H9 (cell line): ENCODE data around the gene COLEC12. TPM values are rescaled to one million over a fixed set of nuclear protein-coding genes. Genes with fewer than 3 reads are reported as not detected.

Experiments used
- DNase-seq: peaks from one replicate; pipeline ENCODE4 v3.0.0-alpha.2; 2017
- H2AFZ ChIP-seq: one replicate; pipeline ENCODE4 v1.6.1; 2013; ENCODE audit warnings: mild to moderate bottlenecking, low read length, control low read depth, moderate library complexity
- H2AK5ac ChIP-seq: 2 replicates; pipeline ENCODE4 v1.6.1; 2013; ENCODE audit warnings: low read length, control low read depth, mixed read lengths; ENCODE audit not compliant: insufficient read length
- H2BK120ac ChIP-seq: one replicate; pipeline ENCODE4 v1.6.1; 2013; ENCODE audit warnings: low read depth, mild to moderate bottlenecking, low read length, control low read depth, inconsistent platforms; ENCODE audit not compliant: poor library complexity, severe bottlenecking
- H2BK12ac ChIP-seq: 2 replicates; pipeline ENCODE4 v1.6.1; 2013; ENCODE audit warnings: low read length, control low read depth, mixed read lengths, low read depth; ENCODE audit not compliant: insufficient read length
- H2BK15ac ChIP-seq: 2 replicates; pipeline ENCODE4 v1.6.1; 2013; ENCODE audit warnings: low read depth, low read length, control low read depth
- H2BK20ac ChIP-seq: one replicate; pipeline ENCODE4 v1.6.1; 2013; ENCODE audit warnings: low read depth, mild to moderate bottlenecking, low read length, control low read depth, inconsistent platforms; ENCODE audit not compliant: poor library complexity, severe bottlenecking
- H2BK5ac ChIP-seq: 2 replicates; pipeline ENCODE4 v1.6.1; 2013; ENCODE audit warnings: low read length, control low read depth, mixed read lengths; ENCODE audit not compliant: insufficient read length
- H3K14ac ChIP-seq: 2 replicates; pipeline ENCODE4 v1.6.1; 2013; ENCODE audit warnings: low read length, control low read depth; ENCODE audit not compliant: insufficient read depth
- H3K18ac ChIP-seq: 2 replicates; pipeline ENCODE4 v1.6.1; 2013; ENCODE audit warnings: low read depth, mild to moderate bottlenecking, mixed read lengths, low read length, control low read depth; ENCODE audit not compliant: insufficient read length
- H3K23ac ChIP-seq: 2 replicates; pipeline ENCODE4 v1.6.1; 2013; ENCODE audit warnings: low read length, control low read depth, mixed read lengths, low read depth; ENCODE audit not compliant: insufficient read length
- H3K23me2 ChIP-seq: 2 replicates; pipeline ENCODE4 v1.6.1; 2013; ENCODE audit warnings: low read depth, mild to moderate bottlenecking, mixed read lengths, low read length, control low read depth; ENCODE audit not compliant: insufficient read length, poor library complexity, severe bottlenecking
- H3K27ac ChIP-seq: 2 replicates; pipeline ENCODE4 v1.5.1; 2013; ENCODE audit warnings: low read length, control low read depth, mixed read lengths, low read depth; ENCODE audit not compliant: insufficient read length
- H3K27me3 ChIP-seq: 2 replicates; pipeline ENCODE4 v1.6.1; 2013; ENCODE audit warnings: low read length, control low read depth, inconsistent platforms; ENCODE audit not compliant: insufficient read depth
- H3K4ac ChIP-seq: 2 replicates; pipeline ENCODE4 v1.6.1; 2013; ENCODE audit warnings: low read depth, mild to moderate bottlenecking, control low read depth, inconsistent platforms, low read length, moderate library complexity
- H3K4me1 ChIP-seq: 2 replicates; pipeline ENCODE4 v1.6.1; 2013; ENCODE audit warnings: low read length, control low read depth, inconsistent platforms; ENCODE audit not compliant: insufficient read depth
- H3K4me2 ChIP-seq: 2 replicates; pipeline ENCODE4 v1.6.1; 2013; ENCODE audit warnings: low read length, control low read depth, mixed read lengths; ENCODE audit not compliant: insufficient read length, insufficient read depth
- H3K56ac ChIP-seq: 2 replicates; pipeline ENCODE4 v1.6.1; 2013; ENCODE audit warnings: low read depth, mild to moderate bottlenecking, mixed read lengths, low read length, control low read depth; ENCODE audit not compliant: insufficient read length
- H3K79me1 ChIP-seq: 2 replicates; pipeline ENCODE4 v1.6.1; 2013; ENCODE audit warnings: low read depth, mild to moderate bottlenecking, moderate library complexity, low read length, control low read depth, inconsistent platforms; ENCODE audit not compliant: insufficient read depth, poor library complexity, severe bottlenecking
- H3K79me2 ChIP-seq: 2 replicates; pipeline ENCODE4 v1.6.1; 2013; ENCODE audit warnings: low read length, control low read depth, inconsistent platforms; ENCODE audit not compliant: insufficient read depth
- H3K9ac ChIP-seq: 2 replicates; pipeline ENCODE4 v1.6.1; 2013; ENCODE audit warnings: low read length, control low read depth, mixed read lengths; ENCODE audit not compliant: insufficient read length; ENCODE audit errors: extremely low read depth
- H3K9me3 ChIP-seq: one replicate; pipeline ENCODE4 v1.6.1; 2013; ENCODE audit warnings: low read depth, low read length, inconsistent platforms; ENCODE audit not compliant: control insufficient read depth
- H3T11ph ChIP-seq: one replicate; pipeline ENCODE4 v1.6.1; 2013; ENCODE audit warnings: mild to moderate bottlenecking, low read length, control low read depth, inconsistent platforms
- H4K20me1 ChIP-seq: one replicate; pipeline ENCODE4 v1.6.1; 2013; ENCODE audit not compliant: control insufficient read depth, insufficient read length, insufficient read depth
- H4K5ac ChIP-seq: 2 replicates; pipeline ENCODE4 v1.6.1; 2013; ENCODE audit warnings: low read depth, mild to moderate bottlenecking, mixed read lengths, low read length, control low read depth; ENCODE audit not compliant: insufficient read length
- H4K8ac ChIP-seq: replicated peaks from 2 replicates; pipeline ENCODE4 v1.6.1; 2013; ENCODE audit warnings: low read length, control low read depth, mixed read lengths, low read depth; ENCODE audit not compliant: insufficient read length
- H4K91ac ChIP-seq: 2 replicates; pipeline ENCODE4 v1.6.1; 2013; ENCODE audit warnings: low read depth, mild to moderate bottlenecking, moderate library complexity, mixed read lengths, low read length, control low read depth; ENCODE audit not compliant: insufficient read length
- H3K27ac Mint-ChIP-seq, 3 experiments: 2 replicates in 2 of 3; 3 replicates in 1 of 3; pipeline ENCODE4 v1.8.0; 2020 to 2021; ENCODE audit warnings: mixed read lengths in 3 of 3, mild to moderate bottlenecking in 1 of 3, moderate library complexity in 1 of 3
- H3K27me3 Mint-ChIP-seq: 2 replicates; pipeline ENCODE4 v1.8.0; 2021; ENCODE audit warnings: low read depth, mild to moderate bottlenecking, moderate library complexity, mixed read lengths
- H3K36me3 Mint-ChIP-seq, 3 experiments: 2 replicates in 2 of 3; 3 replicates in 1 of 3; pipeline ENCODE4 v1.8.0; 2020 to 2021; ENCODE audit warnings: low read depth in 3 of 3, mixed read lengths in 3 of 3; ENCODE audit not compliant: insufficient read depth in 1 of 3
- H3K4me1 Mint-ChIP-seq, 2 experiments: 2 replicates each; pipeline ENCODE4 v1.8.0; 2020; ENCODE audit warnings: mixed read lengths in 2 of 2
- H3K4me3 Mint-ChIP-seq, 2 experiments: 2 replicates in 1 of 2; 3 replicates in 1 of 2; pipeline ENCODE4 v1.8.0; 2020 to 2021; ENCODE audit warnings: mild to moderate bottlenecking in 2 of 2, mixed read lengths in 2 of 2, moderate library complexity in 1 of 2
- H3K9me3 Mint-ChIP-seq, 2 experiments: 2 replicates in 1 of 2; 3 replicates in 1 of 2; pipeline ENCODE4 v1.8.0; 2020; ENCODE audit warnings: mild to moderate bottlenecking in 2 of 2, mixed read lengths in 2 of 2, moderate library complexity in 1 of 2
- CTCF ChIP-seq: fragments of 200-600 bp; sonication (generic); conservative IDR thresholded peaks from 3 replicates; pipeline ENCODE4 v1.8.0; 2021; ENCODE audit warnings: antibody characterized with exemption, mild to moderate bottlenecking
- WGBS: extraction: QIAGEN DNeasy Blood & Tissue Kit; methylation state at CpG from one replicate; pipeline ENCODE4 v1.1.7; 2013; ENCODE audit warnings: missing lambda C conversion rate, low lambda C conversion rate, mixed read lengths; ENCODE audit not compliant: insufficient read length; ENCODE audit errors: extremely low coverage; 5-methylcytosine and 5-hydroxymethylcytosine counted together
- total RNA-seq: library from RNA; stranded (reverse); gene quantifications from 2 replicates; pipeline ENCODE4 v1.2.1, GENCODE V29; 2021

COLEC12 gene
- total RNA-seq, 1 experiment from 2014 or later: 0.70 TPM

GRCh38 chr18:396556-396955 lies 103.9 kb downstream of the COLEC12 start:
- Mint-ChIP-seq H3K9me3 (no peaks in the 10 kb centered on the region), H3K27me3 (peaks cover 1% of the 10 kb centered on the region), H3K4me1 (no peaks in the 10 kb centered on the region), H3K36me3 (no peaks in the 10 kb centered on the region), H3K27ac (no peak overlapping the region), H3K4me3 (no peak overlapping the region)
- Histone ChIP-seq H2BK12ac (no peak overlapping the region), H2AK5ac (no peak overlapping the region), H3K23ac (no peak overlapping the region), H4K8ac (no peak overlapping the region), H3K27me3 (no peaks in the 10 kb centered on the region), H2BK120ac (no peak overlapping the region), H3K4me1 (no peaks in the 10 kb centered on the region), H3K9ac (no peak overlapping the region), H4K5ac (no peak overlapping the region), H3K4ac (no peak overlapping the region), H3T11ph (no peak overlapping the region), H4K91ac (no peak overlapping the region), H2BK5ac (no peak overlapping the region), H3K23me2 (no peaks in the 10 kb centered on the region), H3K79me1 (no peaks in the 10 kb centered on the region), H3K4me2 (no peak overlapping the region), H2AFZ (no peak overlapping the region), H3K18ac (no peak overlapping the region), H3K9me3 (no peaks in the 10 kb centered on the region), H2BK20ac (no peak overlapping the region), H3K14ac (no peak overlapping the region), H3K27ac (no peak overlapping the region), H3K56ac (no peak overlapping the region), H3K79me2 (no peaks in the 10 kb centered on the region), H4K20me1 (no peaks in the 10 kb centered on the region), H2BK15ac (no peak overlapping the region)
- DNase-seq: no peak
- no CpG with 5 or more reads among the region's 3 CpGs for WGBS
- no peak for TF ChIP-seq CTCF
